HUES6 (cell line): ENCODE data around the gene CCL28.
"Not testable (repeated sequence)": the region's sequence is repeated elsewhere in the genome, so short reads cannot be mapped to it uniquely, and the experiment has no call there.

Experiments
- H3K27ac ChIP-seq: 2 replicates; pipeline ENCODE4 v1.7.0; 2013; ENCODE audit warnings: low read depth, mild to moderate bottlenecking, low read length, inconsistent platforms
- H3K27me3 ChIP-seq: 2 replicates; pipeline ENCODE4 v1.6.1; 2013; ENCODE audit warnings: low read length; ENCODE audit not compliant: control insufficient read depth, insufficient read depth
- H3K36me3 ChIP-seq: 2 replicates; pipeline ENCODE4 v1.6.1; 2013; ENCODE audit warnings: low read length; ENCODE audit not compliant: control insufficient read depth, insufficient read depth
- H3K4me1 ChIP-seq: 2 replicates; pipeline ENCODE4 v1.6.1; 2013; ENCODE audit warnings: low read length; ENCODE audit not compliant: control insufficient read depth, insufficient read depth
- H3K4me3 ChIP-seq: 2 replicates; pipeline ENCODE4 v1.5.1; 2013; ENCODE audit warnings: low read depth, low read length
- H3K9ac ChIP-seq: one replicate; pipeline ENCODE4 v1.6.1; 2013; ENCODE audit warnings: mild to moderate bottlenecking, low read length
- H3K9me3 ChIP-seq: 2 replicates; pipeline ENCODE4 v1.6.1; 2013; ENCODE audit warnings: low read depth, low read length; ENCODE audit not compliant: control insufficient read depth, insufficient read depth

Gene CCL28, protein sequence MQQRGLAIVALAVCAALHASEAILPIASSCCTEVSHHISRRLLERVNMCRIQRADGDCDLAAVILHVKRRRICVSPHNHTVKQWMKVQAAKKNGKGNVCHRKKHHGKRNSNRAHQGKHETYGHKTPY

DNA sequence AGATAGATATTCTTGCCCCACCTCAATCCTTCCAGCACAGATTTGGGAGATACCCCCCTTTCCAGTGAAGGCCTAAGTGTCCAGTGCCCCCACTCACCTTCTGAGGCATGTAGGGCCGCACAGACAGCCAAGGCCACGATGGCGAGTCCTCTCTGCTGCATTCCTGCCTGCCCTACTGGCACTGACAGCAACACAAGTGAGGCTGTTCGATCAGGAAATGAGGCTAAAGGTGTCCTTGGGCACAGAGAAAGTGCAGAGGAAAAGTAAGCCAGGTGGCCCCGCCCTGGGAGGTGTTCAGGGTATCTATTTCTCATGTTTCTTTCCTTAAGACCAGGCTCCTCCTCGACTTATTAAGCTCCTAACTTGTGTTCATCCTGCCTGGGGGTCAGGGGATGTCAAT, at the start of gene CCL28:
Gene CCL28 (minus strand): TSS at position 236 of the 400 bp plus-strand sequence. CDS start 75 bp downstream, at position 161.
- no peak within 1 kb of the TSS for H3K4me3 ChIP-seq
- no peak within 1 kb of the TSS for H3K27ac ChIP-seq
- H3K36me3 ChIP-seq: no peaks in the 10 kb centered on the region
- H3K4me1 ChIP-seq: no peaks in the 10 kb centered on the region
- H3K9ac ChIP-seq: no peak within 1 kb of the TSS
- no peaks in the 10 kb centered on the region for H3K9me3 ChIP-seq
- H3K27me3 ChIP-seq: no peaks in the 10 kb centered on the region

DNA sequence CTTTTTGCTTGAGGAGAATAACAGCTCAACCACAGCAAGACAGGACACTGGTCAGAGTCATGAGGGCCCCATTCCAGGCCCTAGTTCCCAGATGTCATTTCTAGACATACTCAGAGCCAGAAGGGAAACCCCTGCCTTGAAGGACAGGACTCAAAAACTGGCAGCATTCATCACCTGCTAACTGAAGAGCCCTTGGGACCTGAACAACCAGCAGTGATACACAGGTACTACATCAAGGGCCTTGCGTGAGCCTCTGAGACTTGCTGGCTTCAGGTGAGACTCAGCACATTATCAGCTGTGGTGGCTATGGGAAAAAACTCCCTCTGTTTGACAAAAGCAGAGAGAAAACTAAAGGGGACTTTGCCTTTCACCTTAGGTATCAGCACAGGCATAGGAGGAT, 48.9 kb upstream of the CCL28 start:
- Histone ChIP-seq H3K36me3 (peaks cover 8% of the 10 kb centered on the region), H3K9me3 (peaks cover 16% of the 10 kb centered on the region), H3K4me3 (no peak overlapping the region), H3K27me3 (no peaks in the 10 kb centered on the region), H3K4me1 (no peaks in the 10 kb centered on the region), H3K9ac (no peak overlapping the region), H3K27ac (no peak overlapping the region)

DNA sequence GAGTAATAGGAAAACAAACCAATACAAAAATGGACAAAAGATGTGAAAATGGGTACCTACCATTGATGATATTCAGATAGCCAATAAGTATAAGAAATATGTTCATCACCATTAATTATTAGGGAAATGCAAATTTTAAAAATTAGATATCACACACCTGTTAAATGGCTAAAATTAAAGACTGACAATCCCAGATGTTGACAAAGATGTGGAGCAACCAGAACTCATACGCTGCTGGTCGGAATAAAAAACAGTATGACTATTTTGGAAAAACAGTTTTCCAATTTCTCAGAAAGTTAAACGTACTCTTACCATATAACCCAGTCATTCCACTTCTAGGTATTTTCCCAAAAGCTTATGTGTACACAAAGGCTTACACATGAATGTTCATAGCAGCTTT, 44.4 kb upstream of the CCL28 start:
- Histone ChIP-seq H3K27me3 (no peaks in the 10 kb centered on the region), H3K4me1 (no peaks in the 10 kb centered on the region), H3K36me3 (peaks cover 8% of the 10 kb centered on the region), H3K9me3 (peaks cover 14% of the 10 kb centered on the region), H3K27ac (no peak overlapping the region), H3K4me3 (no peak overlapping the region), H3K9ac (no peak overlapping the region)

DNA sequence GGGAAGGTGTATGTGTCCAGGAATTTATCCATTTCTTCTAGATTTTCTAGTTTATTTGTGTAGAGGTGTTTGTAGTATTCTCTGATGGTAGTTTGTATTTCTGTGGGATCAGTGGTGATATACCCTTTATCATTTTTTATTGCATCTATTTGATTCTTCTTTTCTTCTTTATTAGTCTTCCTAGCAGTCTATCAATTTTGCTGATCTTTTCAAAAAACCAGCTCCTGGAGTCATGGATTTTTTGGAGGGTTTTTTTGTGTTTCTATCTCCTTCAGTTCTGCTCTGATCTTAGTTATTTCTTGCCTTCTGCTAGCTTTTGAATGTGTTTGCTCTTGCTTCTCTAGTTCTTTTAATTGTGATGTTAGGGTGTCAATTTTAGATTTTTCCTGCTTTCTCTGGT, 29.4 kb upstream of the CCL28 start:
- H3K27me3 ChIP-seq, H3K9ac ChIP-seq, H3K4me3 ChIP-seq, H3K4me1 ChIP-seq, H3K27ac ChIP-seq, H3K9me3 ChIP-seq: not testable (repeated sequence)
- peaks cover 14% of the 10 kb centered on the region for H3K36me3 ChIP-seq

DNA sequence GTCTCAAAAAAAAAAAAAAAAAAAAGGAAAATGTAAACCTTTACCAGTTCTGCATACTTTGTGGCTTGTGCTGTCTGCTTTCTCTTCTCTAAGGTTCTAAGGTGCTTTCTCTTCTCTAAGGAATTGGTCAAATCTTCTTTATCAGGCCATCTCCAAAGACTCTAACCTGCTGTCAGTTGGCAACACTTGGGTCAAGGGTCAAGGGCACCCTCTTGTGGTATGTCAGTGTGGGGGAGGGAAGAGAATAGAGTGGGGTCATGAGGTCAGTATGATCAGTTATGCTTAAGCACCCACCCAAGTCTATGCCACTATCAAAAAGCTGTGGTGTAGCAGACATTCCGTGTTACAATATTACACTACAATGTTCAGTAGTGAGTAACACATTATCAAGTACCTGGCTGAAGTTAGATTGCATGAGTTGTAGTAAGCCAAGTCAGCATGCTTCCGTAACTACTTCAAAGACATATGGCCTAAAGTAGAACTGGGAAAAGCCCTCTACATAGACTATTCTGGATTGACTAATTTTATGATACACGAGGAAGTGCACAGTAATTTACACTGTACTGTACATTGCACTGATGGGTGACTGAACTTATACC, 25.0 kb upstream of the CCL28 start:
- no peak overlapping the region for H3K27ac ChIP-seq
- no peak overlapping the region for H3K9ac ChIP-seq
- H3K27me3 ChIP-seq: no peaks in the 10 kb centered on the region
- no peaks in the 10 kb centered on the region for H3K9me3 ChIP-seq
- H3K4me3 ChIP-seq: no peak overlapping the region
- peaks cover 6% of the 10 kb centered on the region; the same call in 1 of the 2 replicates for H3K4me1 ChIP-seq
- no peaks in the 10 kb centered on the region for H3K36me3 ChIP-seq

DNA sequence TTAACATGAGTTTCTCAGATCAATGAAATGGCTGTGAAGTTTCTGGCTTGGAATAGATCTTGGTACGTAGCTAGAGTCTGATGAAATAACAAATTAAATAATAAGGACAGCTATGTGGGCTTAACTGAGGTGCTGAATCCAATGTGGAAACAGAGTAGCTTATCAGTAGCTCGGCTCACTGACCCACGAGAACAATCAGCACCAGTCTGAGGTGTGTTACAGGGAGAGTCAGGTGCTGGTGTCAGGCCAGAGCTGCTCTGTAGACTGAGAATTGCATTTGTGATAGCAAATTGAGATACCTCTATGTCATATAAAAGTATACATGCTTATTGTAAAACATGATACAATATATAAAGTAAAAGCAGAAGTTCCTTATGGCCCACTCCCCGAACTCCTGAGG, 21.2 kb upstream of the CCL28 start:
- Histone ChIP-seq H3K36me3 (no peaks in the 10 kb centered on the region), H3K9ac (no peak overlapping the region), H3K9me3 (no peaks in the 10 kb centered on the region), H3K27ac (no peak overlapping the region), H3K27me3 (no peaks in the 10 kb centered on the region), H3K4me1 (peaks cover 6% of the 10 kb centered on the region; the same call in 1 of the 2 replicates), H3K4me3 (no peak overlapping the region)

DNA sequence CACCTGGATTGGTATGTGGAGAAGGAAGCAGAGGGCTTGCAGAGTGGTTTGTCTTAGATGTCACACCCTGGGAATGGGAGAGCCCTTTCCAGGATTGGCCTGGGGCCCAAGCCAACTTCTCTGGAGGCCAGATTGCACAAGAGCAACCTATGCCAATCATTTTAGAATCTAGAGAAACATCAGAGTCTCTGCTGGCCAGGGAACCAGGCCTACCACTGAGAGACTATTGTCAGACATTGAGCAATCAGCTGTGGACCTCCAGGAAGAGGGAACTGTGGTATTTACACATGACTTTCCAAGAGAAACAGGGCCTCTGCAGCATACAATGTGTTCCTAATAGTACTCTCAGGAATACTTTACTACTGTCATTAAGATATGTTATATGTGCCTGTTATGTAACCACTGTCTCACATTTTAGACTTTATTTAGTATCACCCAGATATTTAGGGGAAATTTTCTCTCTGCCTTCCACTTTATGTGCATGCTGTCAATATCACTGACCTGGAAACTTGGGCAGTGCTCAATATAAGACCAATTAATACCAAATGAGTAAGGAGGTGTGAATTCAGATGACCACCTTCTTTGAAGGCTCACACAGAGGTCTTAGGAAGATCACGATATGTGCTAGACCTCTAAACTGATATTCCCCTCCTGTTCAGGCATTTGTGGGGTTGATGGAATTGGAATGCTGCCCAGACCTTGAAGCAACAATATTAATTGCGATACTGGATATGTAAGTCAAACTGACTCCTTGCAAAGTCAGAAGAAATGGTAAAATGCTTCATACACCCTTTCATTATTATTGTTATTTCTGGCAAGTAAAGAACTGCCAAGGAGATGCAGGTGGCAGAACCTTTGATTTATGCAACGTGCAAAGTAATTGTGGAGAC, 20.5 kb upstream of the CCL28 start:
- H3K4me3 ChIP-seq: no peak overlapping the region
- H3K9me3 ChIP-seq: no peaks in the 10 kb centered on the region
- H3K9ac ChIP-seq: no peak overlapping the region
- peaks cover 6% of the 10 kb centered on the region; the same call in 1 of the 2 replicates for H3K4me1 ChIP-seq
- no peaks in the 10 kb centered on the region for H3K36me3 ChIP-seq
- H3K27ac ChIP-seq: no peak overlapping the region
- H3K27me3 ChIP-seq: no peaks in the 10 kb centered on the region

DNA sequence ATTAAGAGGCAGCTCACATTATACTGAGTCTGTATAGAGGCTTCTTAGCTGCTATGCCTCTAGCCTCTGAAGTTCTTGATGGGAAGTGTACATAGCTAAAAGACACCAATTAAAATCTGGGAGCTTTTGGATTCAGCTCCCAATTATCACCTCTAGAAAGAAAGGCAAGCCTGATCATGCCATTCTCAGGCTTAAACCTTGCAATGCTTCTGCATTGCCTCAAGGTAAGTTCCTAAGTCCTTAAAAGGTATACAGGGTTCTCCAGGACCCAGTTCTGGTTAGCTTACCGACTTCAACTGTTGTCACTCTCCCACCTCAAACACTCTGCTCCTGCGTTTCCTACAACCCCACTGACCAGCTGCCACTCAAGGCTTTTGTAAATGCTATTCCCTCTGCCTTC, 17.5 kb upstream of the CCL28 start:
- H3K27me3 ChIP-seq: no peaks in the 10 kb centered on the region
- peaks cover 6% of the 10 kb centered on the region; the same call in 1 of the 2 replicates for H3K4me1 ChIP-seq
- no peak overlapping the region for H3K9ac ChIP-seq
- H3K27ac ChIP-seq: no peak overlapping the region
- H3K36me3 ChIP-seq: no peaks in the 10 kb centered on the region
- no peak overlapping the region for H3K4me3 ChIP-seq
- peaks cover 6% of the 10 kb centered on the region; the same call in 1 of the 2 replicates for H3K9me3 ChIP-seq

DNA sequence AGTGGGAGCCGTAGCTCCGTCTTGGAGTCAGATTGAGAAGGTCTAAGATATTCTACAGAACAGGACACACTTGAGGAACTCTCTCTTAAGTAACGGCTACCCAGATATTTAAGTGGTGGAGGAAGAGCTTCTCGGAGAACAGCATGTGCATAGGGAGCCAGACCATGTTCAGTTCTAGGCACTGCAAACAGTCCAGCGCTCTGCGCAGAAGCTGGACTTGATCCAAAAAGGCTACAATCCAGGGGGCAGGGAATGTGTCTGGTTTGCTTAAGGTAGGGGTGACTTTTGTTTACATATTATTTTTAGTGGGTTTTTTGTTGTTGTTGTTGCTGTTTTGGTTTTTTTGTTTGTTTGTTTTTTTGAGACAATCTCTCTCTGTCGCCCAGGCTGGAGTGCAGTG, 16.8 kb upstream of the CCL28 start:
- Histone ChIP-seq H3K4me3 (no peak overlapping the region), H3K9me3 (peaks cover 6% of the 10 kb centered on the region; the same call in 1 of the 2 replicates), H3K9ac (no peak overlapping the region), H3K27me3 (no peaks in the 10 kb centered on the region), H3K36me3 (no peaks in the 10 kb centered on the region), H3K4me1 (peaks cover 6% of the 10 kb centered on the region; the same call in 1 of the 2 replicates), H3K27ac (no peak overlapping the region)

DNA sequence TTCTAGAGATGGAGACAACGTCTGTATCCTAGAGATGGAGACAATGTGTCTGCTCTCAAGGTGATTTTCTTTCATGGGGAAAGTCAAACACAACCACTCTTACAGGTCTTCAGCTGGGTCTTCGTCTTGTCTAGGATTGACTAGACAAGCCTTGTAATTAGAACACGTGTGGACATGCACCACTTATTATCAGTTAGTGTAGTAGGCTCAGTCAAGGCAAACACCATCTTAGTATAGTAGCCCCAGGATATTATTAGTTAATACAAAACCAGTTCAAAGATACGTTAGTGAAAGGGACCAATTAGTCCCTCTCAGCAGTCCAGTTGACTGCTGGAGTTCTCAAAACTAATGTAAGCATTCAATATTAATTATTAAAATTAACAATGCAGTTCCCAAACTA, 15.1 kb upstream of the CCL28 start:
- peaks cover 6% of the 10 kb centered on the region; the same call in 1 of the 2 replicates for H3K9me3 ChIP-seq
- H3K4me1 ChIP-seq: peaks cover under 1% of the 10 kb centered on the region; the same call in 1 of the 2 replicates
- H3K4me3 ChIP-seq: no peak overlapping the region
- no peak overlapping the region for H3K9ac ChIP-seq
- no peak overlapping the region for H3K27ac ChIP-seq
- no peaks in the 10 kb centered on the region for H3K36me3 ChIP-seq
- H3K27me3 ChIP-seq: no peaks in the 10 kb centered on the region

DNA sequence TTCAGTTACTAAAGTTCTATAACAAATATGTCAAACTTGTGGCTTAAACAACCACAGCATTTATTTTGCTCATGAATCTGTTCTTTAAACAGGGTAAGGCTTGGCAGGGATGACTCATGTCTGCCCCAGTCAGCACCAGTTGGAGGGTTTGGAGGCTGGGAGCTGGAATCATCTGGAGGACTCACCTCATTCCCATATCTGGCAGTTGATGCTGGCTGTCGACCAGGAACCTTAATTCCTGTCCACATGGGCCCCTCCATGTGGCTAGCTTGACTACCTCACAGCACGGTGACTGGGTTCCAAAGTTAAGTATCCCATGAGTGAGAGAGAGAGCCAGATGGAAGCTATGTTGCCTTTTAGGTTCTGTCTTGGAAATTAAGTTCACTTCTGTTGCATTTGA, 13.8 kb upstream of the CCL28 start:
- H3K9me3 ChIP-seq: peaks cover 6% of the 10 kb centered on the region; the same call in 1 of the 2 replicates
- no peaks in the 10 kb centered on the region for H3K36me3 ChIP-seq
- no peaks in the 10 kb centered on the region for H3K4me1 ChIP-seq
- no peak overlapping the region for H3K27ac ChIP-seq
- H3K4me3 ChIP-seq: no peak overlapping the region
- no peaks in the 10 kb centered on the region for H3K27me3 ChIP-seq
- H3K9ac ChIP-seq: no peak overlapping the region
